ENCODE data around the gene ZSWIM9.

GRCh38 chr19:48158210-48158790 is 12.2 kb upstream of the ZSWIM9 start:
- TF ChIP-seq, protein P1, sequence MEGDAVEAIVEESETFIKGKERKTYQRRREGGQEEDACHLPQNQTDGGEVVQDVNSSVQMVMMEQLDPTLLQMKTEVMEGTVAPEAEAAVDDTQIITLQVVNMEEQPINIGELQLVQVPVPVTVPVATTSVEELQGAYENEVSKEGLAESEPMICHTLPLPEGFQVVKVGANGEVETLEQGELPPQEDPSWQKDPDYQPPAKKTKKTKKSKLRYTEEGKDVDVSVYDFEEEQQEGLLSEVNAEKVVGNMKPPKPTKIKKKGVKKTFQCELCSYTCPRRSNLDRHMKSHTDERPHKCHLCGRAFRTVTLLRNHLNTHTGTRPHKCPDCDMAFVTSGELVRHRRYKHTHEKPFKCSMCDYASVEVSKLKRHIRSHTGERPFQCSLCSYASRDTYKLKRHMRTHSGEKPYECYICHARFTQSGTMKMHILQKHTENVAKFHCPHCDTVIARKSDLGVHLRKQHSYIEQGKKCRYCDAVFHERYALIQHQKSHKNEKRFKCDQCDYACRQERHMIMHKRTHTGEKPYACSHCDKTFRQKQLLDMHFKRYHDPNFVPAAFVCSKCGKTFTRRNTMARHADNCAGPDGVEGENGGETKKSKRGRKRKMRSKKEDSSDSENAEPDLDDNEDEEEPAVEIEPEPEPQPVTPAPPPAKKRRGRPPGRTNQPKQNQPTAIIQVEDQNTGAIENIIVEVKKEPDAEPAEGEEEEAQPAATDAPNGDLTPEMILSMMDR (IDR thresholded peaks at IDR 0.05; ENCODE audit: poor library complexity): no peak
- TF ChIP-seq EZH2phosphoT487 (IDR thresholded peaks at IDR 0.05; ENCODE audit: low read depth, severe bottlenecking, unreplicated experiment): no peak
